Esophagus (tissue), 2 donors: Measurements from ENCODE around the gene GH2. TPM values are rescaled to one million over a fixed set of nuclear protein-coding genes. Genes with fewer than 3 reads are reported as not detected.

Source experiments
- H3K27ac ChIP-seq, 2 donors: one replicate each; pipeline ENCODE4 v1.5.1; 2013; ENCODE audit warnings: low read depth in 2 of 2, mild to moderate bottlenecking in 2 of 2, inconsistent platforms in 1 of 2, low read length in 1 of 2, moderate library complexity in 1 of 2
- H3K27me3 ChIP-seq, 2 donors: one replicate each; pipeline ENCODE4 v1.6.1; 2013; ENCODE audit warnings: low read length in 2 of 2, control low read depth in 1 of 2, mild to moderate bottlenecking in 1 of 2; ENCODE audit not compliant: insufficient read depth in 2 of 2, control insufficient read depth in 1 of 2
- H3K36me3 ChIP-seq, 2 donors: one replicate each; pipeline ENCODE4 v1.6.1; 2013; ENCODE audit warnings: low read length in 1 of 2; ENCODE audit not compliant: control insufficient read depth in 2 of 2, insufficient read depth in 2 of 2
- H3K4me1 ChIP-seq, 2 donors: one replicate each; pipeline ENCODE4 v1.6.1; 2013; ENCODE audit warnings: low read length in 1 of 2; ENCODE audit not compliant: control insufficient read depth in 2 of 2, insufficient read depth in 2 of 2
- H3K4me3 ChIP-seq, 2 donors: one replicate each; pipeline ENCODE4 v1.5.1; 2013; ENCODE audit warnings: low read length in 2 of 2, mild to moderate bottlenecking in 2 of 2, low read depth in 1 of 2, moderate library complexity in 1 of 2
- H3K9me3 ChIP-seq, 2 donors: one replicate each; pipeline ENCODE4 v1.6.1; 2013; ENCODE audit warnings: mild to moderate bottlenecking in 2 of 2, low read depth in 1 of 2, low read length in 1 of 2, moderate library complexity in 1 of 2; ENCODE audit not compliant: control insufficient read depth in 2 of 2, insufficient read depth in 1 of 2
- WGBS, 2 donors: extraction: QIAGEN DNeasy Blood & Tissue Kit; methylation state at CpG; one replicate each; pipeline ENCODE4 v1.1.7; 2013; 5-methylcytosine and 5-hydroxymethylcytosine counted together
- polyA plus RNA-seq, 2 donors: library from polyadenylated mRNA; stranded (reverse); fragments of 200-250 nt; gene quantifications; one replicate each; pipeline ENCODE4 v1.2.3, GENCODE V29; 2013
- donor health status: healthy with polysubstance abuse.
- donor health status: Bipolar disorder and iron deficiency.

The GH2 gene
- not detected for polyA plus RNA-seq

- Histone ChIP-seq H3K9me3 (no peaks in the 10 kb centered on the region), H3K36me3 (no peaks in the 10 kb centered on the region), H3K27me3 (no peaks in the 10 kb centered on the region), H3K4me1 (no peaks in the 10 kb centered on the region), H3K4me3 (no peak within 1 kb of the TSS), H3K27ac (no peak within 1 kb of the TSS)
- WGBS, 2 donors: 39 to 41% methylated on average over 14 to 15 of the region's 15 CpGs
Observed at GRCh38 chr17:63881935-63882601, at the start of gene GH2. Gene GH2 (minus strand): TSS chr17:63881944. CDS start chr17:63881801, 143 bp downstream.

- Histone ChIP-seq H3K9me3 (peaks cover 0 to 3% of the 10 kb centered on the region in 2 donors), H3K27ac (peak overlapping the region; percentile 2 to 68), H3K4me3 (no peak overlapping the region), H3K4me1 (peaks cover 0 to 13% of the 10 kb centered on the region in 2 donors), H3K36me3 (no peaks in the 10 kb centered on the region), H3K27me3 (no peaks in the 10 kb centered on the region)
- 60 to 64% methylated on average over 13 to 16 of the region's 16 CpGs for WGBS, 2 donors
Observed at GRCh38 chr17:63930951-63931575, 49.3 kb upstream of the GH2 start.

GRCh38 chr17:63929860-63930766 lies 48.4 kb upstream of the GH2 start:
- H3K36me3 ChIP-seq: no peaks in the 10 kb centered on the region
- H3K9me3 ChIP-seq: peaks cover 0 to 3% of the 10 kb centered on the region in 2 donors
- no peak overlapping the region for H3K4me3 ChIP-seq
- 53 to 68% methylated on average over 24 of the region's 24 CpGs for WGBS, 2 donors
- H3K27ac ChIP-seq: no peak overlapping the region
- H3K4me1 ChIP-seq: peaks cover 0 to 13% of the 10 kb centered on the region in 2 donors
- H3K27me3 ChIP-seq: no peaks in the 10 kb centered on the region

DNA sequence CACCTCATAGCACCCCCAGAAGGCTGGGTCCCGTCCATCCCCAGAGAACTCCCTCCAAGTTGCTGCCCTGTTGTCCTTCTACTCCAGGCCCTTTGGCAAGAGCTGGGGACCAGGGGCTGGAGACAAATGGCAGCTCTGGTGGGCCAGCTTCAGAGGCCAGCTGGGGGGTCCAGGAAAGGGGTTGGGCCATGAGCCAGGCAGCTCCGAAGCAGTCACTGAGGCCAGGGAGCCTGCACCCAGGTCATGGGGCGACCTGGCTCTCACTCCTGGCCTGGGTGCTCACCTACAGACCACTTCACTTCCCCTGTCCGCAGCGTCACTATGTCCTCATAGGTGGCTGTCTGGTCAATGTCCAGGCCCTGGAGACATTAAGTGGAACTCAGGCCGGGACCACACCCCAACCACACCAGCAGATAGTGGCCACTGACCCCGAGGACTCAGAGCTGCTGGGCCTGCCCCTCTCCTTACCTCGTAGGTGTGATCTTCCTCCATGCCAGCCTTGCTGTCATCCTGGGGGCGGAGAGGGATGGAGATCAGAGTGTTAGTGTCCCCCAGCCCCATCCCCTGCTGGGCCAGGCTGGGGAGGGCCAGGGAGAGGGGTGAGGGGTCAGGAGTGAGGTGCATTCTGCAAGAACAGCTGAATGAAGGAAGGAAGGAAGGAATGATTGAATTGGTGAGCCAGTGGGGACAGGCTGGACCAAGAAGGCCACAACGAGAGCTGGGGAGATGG lies 47.4 kb upstream of the GH2 start:
- WGBS, 2 donors: 91 to 94% methylated on average over 10 of the region's 10 CpGs
- H3K4me3 ChIP-seq: no peak overlapping the region
- no peak overlapping the region for H3K27ac ChIP-seq
- H3K9me3 ChIP-seq: peaks cover 0 to 3% of the 10 kb centered on the region in 2 donors
- H3K36me3 ChIP-seq: no peaks in the 10 kb centered on the region
- peaks cover 0 to 13% of the 10 kb centered on the region in 2 donors for H3K4me1 ChIP-seq
- H3K27me3 ChIP-seq: no peaks in the 10 kb centered on the region

- 85 to 86% methylated on average over 10 of the region's 10 CpGs for WGBS, 2 donors
- peaks cover 0 to 3% of the 10 kb centered on the region in 2 donors for H3K9me3 ChIP-seq
- H3K4me3 ChIP-seq: no peak overlapping the region
- no peaks in the 10 kb centered on the region for H3K27me3 ChIP-seq
- no peak overlapping the region for H3K27ac ChIP-seq
- no peaks in the 10 kb centered on the region for H3K36me3 ChIP-seq
- peaks cover 0 to 13% of the 10 kb centered on the region in 2 donors for H3K4me1 ChIP-seq
Observed at GRCh38 chr17:63928172-63928666, 46.5 kb upstream of the GH2 start.

DNA sequence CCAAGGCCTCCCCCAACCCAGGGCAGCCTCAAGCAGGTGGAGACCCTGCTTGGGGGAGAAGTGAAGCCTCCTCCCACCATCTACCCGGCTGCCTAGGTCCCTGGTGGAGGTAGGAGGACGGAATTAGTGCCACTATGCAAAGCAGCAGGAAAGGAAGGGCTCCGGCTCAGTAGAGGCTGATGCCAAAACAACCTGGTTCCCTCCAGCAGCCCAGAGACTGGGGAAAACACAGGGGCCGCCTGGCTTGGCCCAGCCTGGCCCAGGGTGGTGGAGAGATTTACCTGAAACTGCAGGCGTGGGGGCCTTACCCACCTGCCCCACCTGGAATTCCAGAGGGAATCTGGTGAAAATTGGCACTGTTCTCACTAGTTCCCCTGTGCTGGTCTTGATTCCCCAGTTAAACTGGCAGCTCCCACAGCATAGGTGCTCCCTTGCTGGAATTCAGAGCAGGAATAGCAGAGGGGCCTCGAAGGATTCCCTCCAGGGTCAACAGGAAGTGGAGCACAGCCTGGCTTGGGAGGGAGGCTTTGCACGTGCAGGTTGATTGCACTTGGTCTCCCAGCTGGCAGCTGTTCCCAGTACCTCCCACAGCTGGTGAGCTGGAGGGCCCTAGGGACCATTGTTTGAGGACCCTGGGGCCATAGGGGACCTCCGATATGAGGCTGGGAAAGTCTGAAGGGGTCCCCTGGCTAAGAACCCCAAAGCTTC lies 45.9 kb upstream of the GH2 start:
- 60 to 75% methylated on average over 8 of the region's 8 CpGs for WGBS, 2 donors
- Histone ChIP-seq H3K4me3 (no peak overlapping the region), H3K27me3 (no peaks in the 10 kb centered on the region), H3K9me3 (peaks cover 0 to 3% of the 10 kb centered on the region in 2 donors), H3K36me3 (no peaks in the 10 kb centered on the region), H3K27ac (no peak overlapping the region), H3K4me1 (peaks cover 0 to 13% of the 10 kb centered on the region in 2 donors)

DNA sequence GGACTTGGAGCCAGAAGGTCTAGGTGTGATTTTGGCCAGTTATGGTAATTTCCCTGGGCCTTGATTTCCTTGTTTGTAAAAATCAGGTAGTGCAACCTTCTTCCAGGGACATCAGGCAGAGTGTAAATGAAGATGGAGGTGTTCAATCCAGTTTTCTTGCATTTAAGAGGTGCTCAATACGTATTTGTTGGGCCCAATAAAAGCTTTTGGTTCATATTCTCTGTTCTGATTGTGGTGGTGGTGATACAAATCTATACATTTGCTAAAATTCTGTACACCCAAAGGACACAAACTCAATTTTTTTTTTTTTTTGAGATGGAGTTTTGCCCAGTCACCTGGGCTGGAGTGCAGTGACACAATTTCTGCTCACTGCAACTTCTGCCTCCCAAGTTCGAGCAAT lies 44.4 kb upstream of the GH2 start:
- 94 to 98% methylated on average over 2 of the region's 2 CpGs for WGBS, 2 donors
- no peak overlapping the region for H3K4me3 ChIP-seq
- no peaks in the 10 kb centered on the region for H3K27me3 ChIP-seq
- no peaks in the 10 kb centered on the region for H3K9me3 ChIP-seq
- no peaks in the 10 kb centered on the region for H3K36me3 ChIP-seq
- H3K27ac ChIP-seq: no peak overlapping the region
- H3K4me1 ChIP-seq: peaks cover 0 to 13% of the 10 kb centered on the region in 2 donors

DNA sequence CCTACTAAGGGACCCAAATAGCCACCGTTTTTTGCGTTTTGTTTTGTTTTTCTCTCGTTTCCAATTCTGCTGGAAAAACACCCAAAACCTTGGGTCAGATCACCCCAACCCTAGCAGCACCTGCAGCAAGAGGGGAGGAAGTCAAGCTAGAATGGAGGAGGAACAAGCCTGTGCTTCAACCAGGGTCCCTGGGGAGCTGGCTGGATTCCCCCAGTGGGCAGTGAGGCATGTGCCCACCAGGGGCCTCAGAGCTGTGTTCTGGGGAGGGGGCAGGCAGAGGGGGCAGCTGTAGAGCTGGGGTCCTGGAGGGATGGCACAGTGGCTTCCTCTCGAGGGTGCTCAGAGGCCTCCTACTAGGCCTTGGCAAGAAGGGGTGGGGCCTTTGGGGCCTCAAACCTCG lies 43.9 kb upstream of the GH2 start:
- Histone ChIP-seq H3K4me3 (no peak overlapping the region), H3K36me3 (no peaks in the 10 kb centered on the region), H3K9me3 (no peaks in the 10 kb centered on the region), H3K27ac (no peak overlapping the region), H3K27me3 (no peaks in the 10 kb centered on the region), H3K4me1 (peaks cover 0 to 11% of the 10 kb centered on the region in 2 donors)
- WGBS, 2 donors: 66 to 76% methylated on average over 5 of the region's 5 CpGs
